ENCODE results near the gene SULT4A1.

DNA sequence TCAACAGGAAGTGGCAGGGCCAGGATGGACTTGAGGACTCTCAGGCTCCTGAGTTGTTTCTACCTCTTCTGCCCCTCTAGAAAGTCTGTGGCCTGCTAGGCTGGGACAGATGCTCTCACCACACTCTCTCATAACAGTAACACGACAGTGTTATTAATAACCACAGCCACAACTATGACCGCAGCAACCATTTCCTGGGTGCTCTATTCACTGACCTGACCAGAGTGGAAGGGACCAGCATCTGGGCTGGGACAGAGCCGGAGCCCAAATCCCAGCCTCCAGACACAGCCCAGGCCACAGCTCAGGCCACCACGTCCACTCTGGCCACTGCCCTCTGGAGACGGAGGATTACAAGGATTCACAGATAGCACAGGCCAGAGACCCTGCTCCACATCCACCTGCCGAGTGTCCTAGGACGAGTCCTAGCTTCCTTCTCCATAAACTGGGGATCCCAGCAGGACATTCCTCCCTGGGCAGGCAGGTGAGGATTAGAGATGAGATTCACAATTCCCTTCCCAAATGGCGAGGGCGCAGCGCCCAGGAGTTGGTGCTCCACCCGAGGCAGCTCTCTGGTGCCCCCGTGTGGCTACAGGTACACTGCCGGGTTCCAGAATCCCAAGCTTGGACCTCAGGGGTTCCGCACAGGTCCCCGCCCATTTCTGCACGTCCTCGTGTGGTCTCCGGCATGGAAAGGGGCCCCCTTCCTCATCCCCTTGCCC, 22.4 kb upstream of the SULT4A1 start:
- TF ChIP-seq, protein P1, sequence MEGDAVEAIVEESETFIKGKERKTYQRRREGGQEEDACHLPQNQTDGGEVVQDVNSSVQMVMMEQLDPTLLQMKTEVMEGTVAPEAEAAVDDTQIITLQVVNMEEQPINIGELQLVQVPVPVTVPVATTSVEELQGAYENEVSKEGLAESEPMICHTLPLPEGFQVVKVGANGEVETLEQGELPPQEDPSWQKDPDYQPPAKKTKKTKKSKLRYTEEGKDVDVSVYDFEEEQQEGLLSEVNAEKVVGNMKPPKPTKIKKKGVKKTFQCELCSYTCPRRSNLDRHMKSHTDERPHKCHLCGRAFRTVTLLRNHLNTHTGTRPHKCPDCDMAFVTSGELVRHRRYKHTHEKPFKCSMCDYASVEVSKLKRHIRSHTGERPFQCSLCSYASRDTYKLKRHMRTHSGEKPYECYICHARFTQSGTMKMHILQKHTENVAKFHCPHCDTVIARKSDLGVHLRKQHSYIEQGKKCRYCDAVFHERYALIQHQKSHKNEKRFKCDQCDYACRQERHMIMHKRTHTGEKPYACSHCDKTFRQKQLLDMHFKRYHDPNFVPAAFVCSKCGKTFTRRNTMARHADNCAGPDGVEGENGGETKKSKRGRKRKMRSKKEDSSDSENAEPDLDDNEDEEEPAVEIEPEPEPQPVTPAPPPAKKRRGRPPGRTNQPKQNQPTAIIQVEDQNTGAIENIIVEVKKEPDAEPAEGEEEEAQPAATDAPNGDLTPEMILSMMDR (IDR thresholded peaks at IDR 0.05) = peak; percentile 32 to 44 (median 36)
- no peak for TF ChIP-seq POLR2A (IDR thresholded peaks at IDR 0.05)
